KG1 (cell line): ENCODE results near the gene TAX1BP3.

Experiments used
- DNase-seq: peaks from one replicate; lab custom pipeline; 2025; lab: John Stamatoyannopoulos, UW

TAX1BP3 gene

DNA sequence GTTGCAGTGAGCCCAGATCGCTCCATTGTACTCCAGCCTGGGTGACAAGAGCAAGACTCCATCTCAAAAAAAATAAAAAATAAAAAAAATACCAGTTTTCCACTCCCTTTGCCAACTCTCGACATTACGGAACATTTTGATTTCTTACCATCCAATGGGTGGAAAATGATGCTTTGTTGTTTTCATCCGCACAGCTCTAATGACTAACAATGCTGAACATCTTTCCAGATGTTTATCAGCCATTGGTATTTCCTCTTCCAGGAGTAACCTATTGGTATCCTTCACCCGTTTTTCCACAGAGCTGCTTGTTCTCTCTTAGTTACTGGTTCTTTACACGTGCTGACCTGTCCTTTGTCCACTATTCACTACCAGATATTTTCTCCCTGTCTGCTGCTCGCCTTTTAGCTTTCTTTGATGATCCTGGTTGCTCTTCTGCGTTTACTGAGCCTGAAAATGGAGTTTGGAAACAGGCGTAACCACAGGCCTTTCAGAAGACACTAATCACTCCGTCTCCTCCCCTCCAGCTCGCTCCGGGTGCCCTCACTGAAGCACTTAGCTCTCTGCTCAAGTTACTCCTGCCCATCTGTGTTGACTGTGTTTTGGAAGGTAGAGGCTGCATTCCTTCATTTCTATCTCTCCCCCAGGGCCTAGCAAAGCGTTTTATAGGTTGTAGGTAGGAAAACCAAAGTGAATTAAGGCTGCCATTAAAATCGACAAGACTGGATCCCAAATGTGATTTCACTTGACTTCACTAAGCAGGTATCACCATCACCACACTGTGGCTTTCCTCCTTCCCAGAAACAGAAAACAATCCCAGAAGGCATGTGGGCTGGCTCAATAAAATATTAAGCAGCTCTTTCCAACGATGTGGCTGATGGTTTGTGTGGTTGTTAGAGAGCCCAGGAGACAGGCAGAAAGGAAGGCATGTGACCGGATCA, 41.3 kb downstream of the TAX1BP3 start:
- DNase-seq, result no peak

DNA sequence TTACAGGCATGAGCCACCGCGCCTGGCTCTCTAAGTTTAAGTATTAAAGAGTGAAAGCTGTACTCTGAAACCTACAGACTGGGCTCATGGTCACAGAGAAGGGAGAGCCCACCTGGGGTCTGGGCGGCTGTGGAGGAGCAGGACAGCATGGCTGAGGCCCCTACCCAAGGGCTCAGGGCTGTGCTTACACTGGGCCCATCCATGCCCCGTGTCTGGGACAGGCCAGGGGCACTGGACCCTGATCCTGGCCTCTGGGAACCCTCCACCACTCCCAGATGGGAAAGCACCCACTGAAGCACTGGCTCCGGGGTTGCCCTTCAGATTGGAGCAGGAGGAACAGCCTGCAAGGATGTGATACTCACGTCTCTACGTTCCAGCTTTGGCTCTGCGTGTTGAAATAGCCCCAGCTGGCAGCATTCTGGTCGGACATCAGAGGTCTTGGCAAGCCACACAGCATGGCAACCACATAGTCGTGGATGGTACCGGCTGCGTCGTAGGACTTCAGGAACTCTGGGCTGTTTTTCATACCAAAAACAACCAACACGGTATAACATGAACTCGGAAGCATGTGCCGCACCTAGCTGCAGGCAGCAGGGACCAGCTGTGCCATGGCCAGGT, 45.3 kb downstream of the TAX1BP3 start:
- DNase-seq, result no peak

DNA sequence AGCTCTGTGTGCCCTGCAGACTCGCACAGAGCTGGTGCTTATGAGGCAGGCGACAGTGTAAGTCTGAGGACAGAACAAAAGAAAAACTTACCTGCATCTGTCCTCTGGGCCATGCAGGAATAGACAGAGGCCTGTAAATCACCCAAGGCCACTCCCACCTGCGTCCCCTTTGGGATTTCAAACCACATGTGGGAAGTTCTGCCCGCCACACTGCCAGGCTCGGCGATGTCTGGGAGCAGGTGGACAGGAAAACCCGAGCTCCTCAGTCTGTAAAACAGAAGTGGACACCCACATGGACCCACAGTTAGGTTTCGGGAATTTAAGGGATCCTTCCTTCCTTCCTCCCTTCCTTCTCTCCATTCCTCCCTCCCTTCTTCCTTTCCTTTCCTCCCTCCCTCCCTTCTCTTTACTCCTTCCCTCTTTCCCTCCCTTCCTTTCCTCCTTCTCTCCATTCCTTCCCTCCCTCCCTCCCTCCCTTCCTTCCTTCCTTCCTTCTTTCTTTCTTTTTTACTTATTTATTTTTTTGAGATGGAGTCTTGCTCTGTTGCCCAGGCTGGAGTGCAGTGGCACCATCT, 47.1 kb downstream of the TAX1BP3 start:
- no peak for DNase-seq

DNA sequence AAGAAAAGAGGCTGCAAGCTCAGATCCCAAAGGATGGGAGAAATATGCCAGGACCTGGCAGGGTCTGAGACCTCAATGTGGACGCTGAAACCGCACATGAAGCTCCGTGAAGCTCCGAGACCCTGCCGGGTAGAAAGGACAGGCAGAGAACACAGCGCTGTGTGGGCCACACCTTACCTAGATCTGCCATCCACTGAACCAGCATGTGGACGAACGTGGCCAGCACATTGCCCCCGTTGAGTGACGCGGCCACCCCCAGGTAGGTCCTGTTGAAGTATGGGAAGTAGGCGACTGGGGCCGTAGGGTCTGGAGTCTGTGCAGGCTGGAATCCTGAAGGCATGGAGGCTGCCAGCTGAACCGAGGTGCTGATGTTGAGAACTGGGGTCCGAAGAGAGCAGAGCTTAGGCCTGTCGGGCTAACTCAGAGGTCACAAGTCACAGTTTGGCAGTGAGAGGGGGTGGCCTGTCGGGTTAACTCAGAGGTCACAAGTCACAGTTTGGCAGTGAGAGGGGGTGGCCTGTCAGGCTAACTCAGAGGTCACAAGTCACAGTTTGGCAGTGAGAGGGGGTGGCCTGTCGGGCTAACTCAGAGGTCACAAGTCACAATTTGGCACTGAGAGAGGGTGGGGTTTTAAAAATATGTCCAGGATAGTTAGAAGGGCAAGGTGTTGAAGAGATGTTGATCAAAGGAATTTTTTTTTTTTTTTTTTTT, 53.1 kb downstream of the TAX1BP3 start:
- DNase-seq, result no peak

DNA sequence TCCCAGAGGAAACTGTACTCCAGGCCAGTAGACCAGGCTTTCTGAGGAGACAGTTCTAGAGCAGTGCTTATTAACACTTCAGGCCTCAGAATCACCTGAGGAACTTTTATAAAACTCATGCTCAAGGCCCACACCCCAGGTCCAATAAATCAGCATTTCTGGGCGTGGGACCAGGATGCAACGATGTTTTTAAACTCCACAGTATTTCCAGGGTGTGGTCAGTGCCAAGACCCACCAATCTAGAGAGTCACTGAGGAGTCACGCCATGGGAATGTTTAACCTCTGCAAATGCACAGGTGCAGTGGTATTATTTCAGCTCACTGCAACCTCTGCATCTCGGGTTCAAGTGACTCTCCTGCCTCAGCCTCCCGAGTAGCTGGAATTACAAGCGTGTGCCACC, 55.3 kb downstream of the TAX1BP3 start:
- DNase-seq, result no peak
